Measurements from ENCODE around the gene MSMP.

The MSMP gene

DNA sequence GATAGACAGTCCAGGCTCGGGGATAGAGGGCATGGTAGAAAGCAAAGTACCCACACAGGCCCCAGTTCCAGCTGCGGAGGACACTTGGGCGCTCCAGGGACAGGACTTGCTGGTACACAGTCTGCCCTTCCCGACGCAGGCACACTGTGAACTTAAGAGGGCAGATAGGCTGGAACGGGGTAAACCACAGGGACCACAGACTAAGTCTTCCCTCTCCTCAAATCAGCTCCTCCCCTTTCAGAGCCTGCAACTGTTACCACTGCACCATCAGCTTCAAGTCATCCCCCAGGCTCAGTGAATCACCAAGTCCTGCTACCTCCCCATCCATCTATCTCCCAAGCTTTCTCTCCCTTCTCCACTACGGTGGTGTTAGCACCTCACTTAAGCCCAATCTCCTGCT lies 12.3 kb downstream of the MSMP start:
- DNase-seq, result peak in 1 of 5 experiments; percentile 60

DNA sequence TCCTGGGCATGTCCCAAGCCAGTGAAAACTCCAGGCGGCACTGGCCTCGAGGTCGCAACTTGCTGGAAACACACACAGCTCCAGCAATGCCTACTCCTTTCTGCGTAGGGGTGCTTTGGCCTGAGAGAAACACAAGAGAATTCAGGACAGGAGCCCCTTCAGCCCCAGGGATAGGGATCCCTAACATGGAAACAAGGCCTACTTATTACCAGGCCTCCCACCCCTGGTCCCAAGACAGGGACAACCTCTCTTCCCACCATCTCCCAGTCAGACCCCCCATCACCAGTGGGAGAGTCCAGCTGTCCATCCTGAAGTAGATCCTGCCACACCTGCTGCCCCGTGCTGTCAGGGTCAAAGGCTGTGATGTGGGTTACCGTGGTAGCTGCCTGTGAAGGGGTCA lies 13.8 kb downstream of the MSMP start:
- no peak for DNase-seq

DNA sequence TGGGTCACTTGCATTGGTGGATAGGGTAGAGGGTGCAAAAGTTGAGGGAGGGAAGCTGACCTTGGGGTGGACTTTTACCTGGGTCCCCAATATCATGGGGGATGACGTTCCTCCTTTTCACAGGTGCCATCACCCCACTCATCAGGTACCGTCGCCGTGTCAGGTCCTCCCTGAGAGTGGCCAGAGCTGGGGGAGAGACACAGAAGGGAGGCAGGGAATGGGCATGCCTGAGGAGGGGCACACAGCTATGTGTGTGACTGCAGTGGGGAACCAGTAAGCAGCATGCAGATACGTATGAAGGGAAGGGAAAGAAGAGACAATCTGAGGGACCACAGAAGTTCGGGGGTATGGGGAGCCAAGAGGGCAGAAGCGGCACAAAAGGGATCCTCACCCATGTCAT lies 15.2 kb downstream of the MSMP start:
- DNase-seq, result no peak

DNA sequence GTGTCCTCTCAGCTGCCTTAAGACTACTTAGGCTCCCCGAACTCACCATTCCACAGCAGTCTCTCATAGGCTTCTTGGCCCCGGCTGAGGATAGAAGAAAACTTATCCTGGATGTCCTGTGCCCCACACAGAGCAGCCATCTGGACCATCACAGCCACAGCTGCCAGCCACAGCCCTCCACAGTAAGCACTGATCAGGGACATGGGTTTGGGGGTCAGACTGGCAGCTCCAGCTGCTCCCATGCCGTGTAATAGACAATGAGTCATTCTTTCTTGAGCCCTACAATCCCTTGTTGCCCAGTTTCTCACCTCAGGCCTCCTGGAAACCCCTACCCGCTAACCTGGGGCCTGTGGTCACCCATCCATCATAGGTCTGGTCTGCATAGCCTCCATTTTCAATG lies 15.9 kb downstream of the MSMP start:
- no peak for DNase-seq

DNA sequence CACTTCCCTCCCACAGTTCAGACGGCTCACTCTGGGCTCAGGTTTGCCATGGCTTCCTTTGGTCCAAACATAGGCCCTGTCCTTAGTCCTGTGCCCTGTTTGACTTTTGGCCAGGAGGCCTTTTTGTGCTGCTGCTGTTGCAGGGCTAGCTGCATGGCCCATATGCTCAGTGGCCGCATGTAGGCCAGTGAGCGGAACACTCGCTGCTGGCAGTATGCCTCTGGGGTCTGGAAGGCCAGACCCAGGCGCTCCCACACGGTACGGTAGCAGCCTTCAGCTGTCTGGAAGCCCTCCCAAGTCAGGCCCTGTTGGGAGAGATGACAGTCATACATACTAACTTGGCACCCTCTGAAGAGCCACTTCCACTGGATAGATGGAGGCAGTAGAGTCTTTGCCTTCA lies 16.9 kb downstream of the MSMP start:
- no peak for DNase-seq

DNA sequence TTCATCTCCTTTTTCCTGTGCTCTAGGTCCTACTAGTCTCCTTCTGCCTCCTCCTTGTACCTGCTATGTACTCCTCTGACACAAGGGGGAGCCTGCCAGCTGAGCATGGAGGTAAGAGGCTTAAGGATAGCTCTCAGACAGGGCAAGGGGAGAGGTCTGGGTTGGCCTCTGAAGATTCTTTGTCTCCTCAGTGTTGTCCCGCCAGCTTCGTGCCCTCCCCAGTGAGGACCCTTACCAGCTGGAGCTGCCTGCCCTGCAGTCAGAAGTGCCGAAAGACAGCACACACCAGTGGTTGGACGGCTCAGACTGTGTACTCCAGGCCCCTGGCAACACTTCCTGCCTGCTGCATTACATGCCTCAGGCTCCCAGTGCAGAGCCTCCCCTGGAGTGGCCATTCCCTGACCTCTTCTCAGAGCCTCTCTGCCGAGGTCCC lies 17.9 kb downstream of the MSMP start:
- DNase-seq, result peak in 4 of 5 experiments; percentile 47 to 80 (median 52)

DNA sequence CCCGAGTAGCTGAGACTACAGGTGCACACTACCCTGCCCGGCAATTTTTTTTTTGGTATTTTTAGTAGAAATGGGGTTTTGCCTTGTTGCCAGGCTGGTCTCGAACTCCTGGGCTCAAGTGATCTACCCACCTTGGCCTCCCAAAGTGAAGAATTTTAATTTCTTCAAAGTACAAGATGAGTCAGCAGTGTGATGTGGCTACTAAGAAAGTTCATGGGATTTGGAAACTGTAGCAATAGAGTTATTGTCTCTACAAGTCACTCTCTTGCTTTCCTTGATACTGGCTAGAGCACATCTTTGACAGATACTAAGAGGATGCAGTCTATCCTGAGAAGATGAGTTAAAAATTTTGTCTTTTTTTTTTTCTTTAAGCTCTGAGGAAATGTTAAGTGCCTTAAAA lies 20.0 kb downstream of the MSMP start:
- no peak for DNase-seq

DNA sequence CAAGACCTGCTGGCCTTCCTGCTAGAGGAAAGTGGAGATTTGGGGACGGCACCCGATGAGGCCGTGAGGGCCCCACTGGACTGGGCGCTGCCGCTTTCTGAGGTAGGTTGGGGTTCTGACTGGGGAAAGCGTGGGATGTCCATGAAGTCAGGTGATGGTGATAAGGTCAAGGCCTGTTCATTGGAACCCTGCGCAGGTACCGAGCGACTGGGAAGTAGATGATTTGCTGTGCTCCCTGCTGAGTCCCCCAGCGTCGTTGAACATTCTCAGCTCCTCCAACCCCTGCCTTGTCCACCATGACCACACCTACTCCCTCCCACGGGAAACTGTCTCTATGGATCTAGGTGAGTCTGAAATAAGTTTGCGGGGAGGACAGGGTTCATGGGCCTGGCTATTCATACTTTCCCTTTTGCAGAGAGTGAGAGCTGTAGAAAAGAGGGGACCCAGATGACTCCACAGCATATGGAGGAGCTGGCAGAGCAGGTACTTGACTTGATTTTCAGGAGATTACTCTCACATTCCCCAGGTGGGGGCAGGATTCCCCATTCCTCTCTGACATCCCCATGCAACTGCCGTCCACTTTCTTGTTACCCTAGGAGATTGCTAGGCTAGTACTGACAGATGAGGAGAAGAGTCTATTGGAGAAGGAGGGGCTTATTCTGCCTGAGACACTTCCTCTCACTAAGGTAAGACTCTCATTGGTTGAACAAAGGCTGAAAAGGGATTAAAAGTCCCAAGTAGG lies 21.1 kb downstream of the MSMP start:
- DNase-seq, result peak in 1 of 5 experiments; percentile 50

DNA sequence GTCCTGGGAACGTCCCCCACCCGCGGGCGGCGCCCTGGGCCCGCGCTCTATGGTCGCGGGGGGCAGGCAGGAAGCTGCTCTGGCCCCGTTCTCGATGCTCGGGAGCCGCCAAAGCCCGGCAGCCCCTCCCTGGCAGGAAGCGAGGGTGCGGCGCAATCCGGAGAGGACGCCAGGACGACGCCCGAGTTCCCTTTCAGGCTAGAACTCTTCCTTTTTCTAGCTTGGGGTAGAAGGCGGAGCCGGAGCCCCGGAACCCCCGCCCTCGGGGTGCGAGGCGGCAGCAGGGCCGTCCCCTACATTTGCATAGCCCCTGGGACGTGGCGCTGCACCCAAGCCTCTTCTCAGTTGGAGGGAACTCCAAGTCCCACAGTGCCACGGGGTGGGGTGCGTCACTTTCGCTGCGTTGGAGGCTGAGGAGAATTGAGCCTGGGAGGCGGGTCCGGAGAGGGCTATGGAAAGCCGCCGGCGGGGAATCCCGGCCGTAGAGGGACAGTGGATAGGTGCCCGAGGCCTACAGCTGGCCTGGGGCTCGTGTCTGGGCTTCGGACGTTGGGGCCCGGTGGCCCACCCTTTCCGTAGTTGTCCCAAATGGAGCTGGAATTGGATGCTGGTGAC lies 21.8 kb downstream of the MSMP start, which contains the start of the genes CREB3 and TLN1:
Gene CREB3 (plus strand): TSS at position 482 of the 615 bp plus-strand sequence. CDS start 107 bp downstream, at position 589.
Gene TLN1 (minus strand): TSS at position 11 of the 615 bp plus-strand sequence. CDS start 6,501 bp downstream, outside the sequence.
- DNase-seq, result peak; percentile 86 to 98 (median 96)

DNA sequence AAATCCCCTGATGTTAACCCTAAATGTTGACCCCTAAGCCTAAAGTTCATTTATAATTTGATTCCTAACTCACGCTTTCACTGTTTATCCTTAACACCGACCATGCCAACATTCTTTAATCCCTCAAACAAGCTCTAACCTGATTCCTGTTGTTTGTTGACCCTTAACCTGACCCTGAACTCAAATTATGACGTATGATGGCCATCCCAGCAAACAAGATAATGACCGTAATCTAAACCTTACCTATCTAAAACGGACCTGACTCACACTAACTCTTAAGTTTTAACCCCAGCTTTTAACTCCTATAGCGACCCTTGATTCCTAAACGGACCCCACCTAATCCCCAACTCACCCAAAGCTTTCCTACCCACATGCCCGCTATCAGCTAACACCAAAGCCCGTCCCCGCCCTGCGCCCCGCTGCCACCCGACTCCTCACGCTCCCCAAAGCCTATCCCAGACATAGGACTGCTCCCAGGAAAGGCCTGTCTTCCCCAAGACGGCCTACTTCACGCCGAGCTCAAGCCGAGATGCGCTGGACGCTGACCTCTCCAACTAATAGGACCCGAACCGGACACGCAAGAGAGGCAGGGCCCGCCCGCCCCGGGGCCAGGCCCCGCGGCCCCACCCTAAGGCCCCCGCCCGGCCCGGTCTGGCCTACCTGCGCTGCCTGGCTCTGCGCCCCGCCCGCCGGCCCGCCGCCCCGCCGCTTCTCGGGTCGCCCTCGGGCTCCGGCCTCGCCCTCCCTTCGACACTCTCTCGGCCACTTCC lies 22.5 kb downstream of the MSMP start:
- no peak for DNase-seq

DNA sequence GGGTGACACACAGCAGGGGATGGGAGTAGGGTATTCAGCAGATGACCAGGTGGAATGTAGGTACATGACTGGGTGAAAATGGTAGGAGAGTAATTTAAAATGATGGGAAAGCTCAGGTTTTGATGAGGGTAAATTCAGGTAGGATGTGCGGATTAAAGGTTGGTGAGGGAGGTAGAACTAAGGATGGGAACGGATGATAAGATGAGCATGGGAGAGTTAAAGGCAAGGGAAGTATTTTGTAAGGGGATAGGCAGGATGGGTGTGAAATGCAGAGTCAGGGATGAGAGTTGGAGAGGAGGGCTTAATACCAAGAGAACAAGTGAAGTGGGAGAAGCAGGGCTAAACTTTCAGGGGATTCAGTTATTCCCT lies 23.6 kb downstream of the MSMP start:
- DNase-seq, result no peak

DNA sequence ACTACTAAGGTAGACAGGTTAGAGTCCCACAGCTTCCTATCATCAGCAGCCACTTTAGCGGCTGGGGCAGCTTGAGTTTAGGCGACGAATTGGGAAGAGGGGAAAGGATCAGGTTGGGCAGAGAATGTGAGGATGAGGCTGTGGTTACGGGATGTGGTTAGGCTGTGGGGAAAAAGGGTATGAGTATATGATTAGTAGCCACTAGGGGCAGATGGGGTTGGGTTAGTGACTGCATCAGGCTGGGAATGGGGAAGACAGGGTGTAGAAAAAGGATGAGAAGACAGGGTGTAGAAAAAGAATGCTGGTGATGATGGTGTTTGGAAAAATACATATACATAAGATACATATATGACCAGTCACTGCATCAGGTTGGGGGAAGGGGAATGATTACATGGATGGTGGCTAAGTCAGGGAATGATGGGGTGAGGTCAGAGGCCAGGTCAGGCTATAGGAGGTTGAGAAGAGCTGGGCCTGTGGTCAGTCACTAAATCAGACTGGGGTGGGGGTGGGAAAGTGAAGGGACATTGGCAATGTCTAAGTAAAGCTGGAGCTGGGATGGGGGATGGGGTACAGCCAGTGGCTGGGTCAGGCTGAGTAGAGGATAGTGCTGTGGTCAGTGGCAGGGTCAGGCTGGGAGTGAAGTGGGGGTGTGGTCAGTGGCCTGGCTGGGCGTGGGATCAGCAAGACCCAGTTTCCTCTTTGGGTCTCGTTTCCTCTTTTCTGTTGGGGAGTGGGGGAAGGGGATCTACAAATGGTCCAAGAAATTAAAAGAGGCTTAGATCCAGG lies 24.2 kb downstream of the MSMP start:
- DNase-seq, result peak in 3 of 5 experiments; percentile 17 to 58 (median 36)

DNA sequence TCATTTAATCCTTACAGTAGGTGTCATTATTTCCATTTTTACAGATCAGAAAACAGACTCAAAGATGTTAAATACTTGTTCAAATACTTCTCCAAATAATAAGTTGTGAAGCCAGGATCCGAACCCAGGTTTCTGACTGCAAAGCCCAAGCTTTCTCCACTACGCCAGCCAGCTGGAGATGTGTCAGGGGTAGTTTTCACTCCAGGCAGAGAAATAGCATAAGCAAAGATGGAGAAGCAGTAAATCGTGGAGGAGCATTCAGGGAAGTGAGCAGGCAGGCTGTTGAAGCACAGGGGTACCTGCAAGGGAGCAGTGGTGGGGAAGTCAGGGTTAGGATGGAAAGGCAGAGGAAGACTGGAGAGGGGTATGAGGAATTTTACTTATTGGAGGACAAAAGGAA lies 25.0 kb downstream of the MSMP start:
- no peak for DNase-seq

DNA sequence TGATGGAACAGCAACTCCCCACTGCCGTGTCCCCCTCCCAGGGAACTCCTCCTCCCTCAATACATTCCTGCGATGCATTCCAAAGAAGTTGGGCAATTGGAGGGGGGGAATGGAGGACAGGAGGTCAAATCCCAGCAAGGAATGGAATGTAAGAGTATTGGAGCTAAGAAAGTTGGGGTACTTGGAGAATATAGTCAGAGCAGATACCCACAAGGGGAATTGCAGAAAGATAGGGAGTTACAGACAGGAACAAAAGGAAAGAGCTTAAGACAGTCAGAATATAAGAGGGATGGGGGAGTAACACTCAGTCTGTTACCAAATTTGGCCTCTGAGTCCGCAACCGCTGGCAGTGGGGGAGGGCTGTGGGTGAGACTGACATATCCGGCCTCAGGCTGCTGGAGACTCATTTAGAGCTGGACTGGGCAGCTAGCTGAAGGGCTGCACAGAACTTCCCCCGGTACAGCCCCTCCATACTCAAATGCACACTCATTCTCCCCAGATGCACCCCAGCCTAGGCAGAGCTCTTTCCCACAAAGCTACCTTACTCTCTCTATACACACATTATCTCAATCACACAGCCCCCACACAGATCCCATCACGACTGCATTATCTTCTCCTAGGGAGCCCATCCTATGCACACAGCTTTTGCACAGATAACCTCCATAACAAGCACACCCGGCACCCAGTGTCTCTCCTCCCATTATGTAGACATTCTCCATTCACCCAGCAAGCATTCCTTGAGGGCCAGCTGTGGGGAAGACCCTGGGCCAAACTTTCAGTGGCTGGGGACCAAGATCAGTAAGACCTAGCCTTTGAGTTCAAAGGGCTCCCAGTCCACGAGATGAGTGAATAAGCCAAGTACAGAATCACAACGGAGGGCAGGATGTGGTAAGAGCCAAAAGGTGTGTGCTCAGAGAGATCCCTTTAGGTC lies 25.8 kb downstream of the MSMP start:
- DNase-seq, result peak in 2 of 5 experiments; percentile 40 to 75

DNA sequence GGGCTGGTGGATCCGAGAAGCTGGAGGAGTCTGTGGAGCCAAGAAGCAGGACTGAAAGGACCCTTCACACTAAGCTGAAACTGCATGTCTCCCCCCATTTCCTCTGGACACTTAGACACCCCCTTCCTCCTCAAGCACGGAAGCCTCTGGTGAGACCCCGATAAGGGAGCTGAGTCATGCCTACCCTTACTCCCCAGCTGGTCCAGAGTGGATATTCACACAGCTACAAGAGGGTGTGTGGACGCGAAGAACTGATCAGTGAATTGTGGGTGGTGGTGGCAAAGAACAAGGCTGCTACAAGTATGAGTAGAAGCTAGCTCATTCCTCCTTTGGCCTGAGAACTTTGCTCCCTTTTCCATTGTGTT lies 26.4 kb downstream of the MSMP start:
- DNase-seq, result peak in 1 of 5 experiments; percentile 24

DNA sequence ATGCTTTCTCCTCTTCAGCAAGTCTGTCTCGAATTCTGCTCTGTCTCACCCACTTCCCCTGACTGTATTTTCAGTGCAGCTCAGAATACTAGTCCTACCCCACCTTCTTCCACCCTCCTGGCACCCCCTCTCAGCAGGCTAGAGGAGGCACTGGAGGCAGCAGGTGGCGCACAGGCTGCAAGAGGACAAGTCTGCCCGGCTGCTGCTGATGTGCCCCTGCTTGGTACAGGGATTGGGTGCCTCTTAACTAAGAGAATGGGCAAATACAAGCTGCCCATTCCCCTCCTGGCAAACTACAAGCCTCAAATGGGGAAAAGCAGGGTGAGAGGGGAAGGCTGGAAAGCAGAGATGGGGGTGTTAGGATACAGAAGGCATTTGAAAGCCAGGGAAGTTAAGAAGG lies 27.1 kb downstream of the MSMP start:
- DNase-seq, result peak in 1 of 5 experiments; percentile 78

DNA sequence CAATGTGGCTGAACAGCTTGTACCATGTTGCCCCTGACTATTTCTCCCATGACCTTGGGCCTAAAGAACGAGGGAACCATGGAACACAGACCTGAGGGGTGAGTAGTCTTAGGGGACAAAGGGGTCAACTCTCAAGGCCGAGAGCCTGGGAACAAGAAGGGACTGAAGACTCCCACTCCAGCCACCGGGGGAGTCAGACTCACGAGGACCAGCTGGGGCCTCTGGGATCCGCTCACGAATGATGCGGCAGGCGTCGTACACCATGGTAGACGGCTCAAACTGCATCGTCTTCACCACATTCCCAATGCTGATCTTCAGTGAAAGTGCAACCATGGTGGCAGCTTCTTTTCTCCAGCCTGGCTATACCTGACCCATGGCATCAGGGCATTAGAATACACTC lies 28.7 kb downstream of the MSMP start:
- DNase-seq, result no peak

DNA sequence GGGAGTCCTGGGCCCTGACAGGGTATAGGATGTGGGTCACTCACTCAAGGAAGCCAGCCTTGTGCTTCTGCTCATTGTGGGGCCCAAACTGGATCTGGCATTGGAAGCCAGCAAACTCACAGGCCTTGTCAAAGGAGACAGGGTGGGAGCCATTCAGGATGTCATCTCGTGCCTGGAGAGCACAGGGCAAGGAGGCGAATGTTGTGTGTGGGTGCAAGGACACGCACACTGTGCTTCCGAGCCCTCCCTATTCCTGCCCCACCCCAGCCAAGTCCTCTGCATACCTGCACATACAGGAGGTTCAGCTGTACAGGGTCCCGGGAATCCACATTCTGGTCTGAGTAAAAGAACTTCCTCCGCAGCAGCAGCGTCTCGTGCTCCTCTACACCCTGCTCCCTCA lies 30.2 kb downstream of the MSMP start:
- no peak for DNase-seq

DNA sequence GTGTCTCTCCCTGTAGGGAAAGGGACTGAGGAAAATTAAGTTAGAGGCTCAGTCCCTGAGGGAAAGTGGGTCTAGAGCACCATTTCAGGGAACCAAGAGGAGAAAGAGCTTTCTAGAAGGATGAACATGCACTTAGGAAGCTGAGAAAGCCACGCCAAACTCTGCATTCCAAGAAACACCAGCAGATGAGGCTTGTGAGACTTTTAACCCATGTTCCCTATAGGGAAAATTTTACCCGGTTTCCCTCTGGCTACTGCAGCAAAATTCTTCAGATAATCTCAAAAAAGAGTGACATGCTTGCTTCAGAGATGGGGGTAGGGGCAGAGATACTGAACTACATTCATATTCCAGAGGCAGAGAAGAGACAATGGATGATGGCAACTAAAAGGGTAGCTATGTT lies 30.6 kb downstream of the MSMP start:
- no peak for DNase-seq

DNA sequence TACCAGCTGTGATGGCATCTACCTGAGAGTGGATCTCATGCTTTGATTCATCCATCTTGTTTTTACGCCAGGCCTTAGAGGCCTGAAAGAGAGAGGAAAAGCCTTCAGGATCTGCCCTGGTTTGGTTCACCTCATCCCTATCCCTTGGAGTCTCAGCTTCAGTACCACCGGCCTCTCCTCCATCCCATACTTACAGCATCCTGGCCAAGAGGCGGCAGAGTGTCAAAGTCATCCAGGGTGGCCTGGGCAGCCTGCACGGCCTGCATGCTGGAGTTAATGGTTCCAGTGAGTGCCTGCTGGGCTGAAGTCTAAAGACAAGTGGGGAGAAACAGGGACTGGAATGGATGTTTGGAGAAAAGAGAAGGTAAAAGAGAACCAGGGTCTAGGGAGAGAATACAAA lies 34.5 kb downstream of the MSMP start:
- no peak for DNase-seq

DNA sequence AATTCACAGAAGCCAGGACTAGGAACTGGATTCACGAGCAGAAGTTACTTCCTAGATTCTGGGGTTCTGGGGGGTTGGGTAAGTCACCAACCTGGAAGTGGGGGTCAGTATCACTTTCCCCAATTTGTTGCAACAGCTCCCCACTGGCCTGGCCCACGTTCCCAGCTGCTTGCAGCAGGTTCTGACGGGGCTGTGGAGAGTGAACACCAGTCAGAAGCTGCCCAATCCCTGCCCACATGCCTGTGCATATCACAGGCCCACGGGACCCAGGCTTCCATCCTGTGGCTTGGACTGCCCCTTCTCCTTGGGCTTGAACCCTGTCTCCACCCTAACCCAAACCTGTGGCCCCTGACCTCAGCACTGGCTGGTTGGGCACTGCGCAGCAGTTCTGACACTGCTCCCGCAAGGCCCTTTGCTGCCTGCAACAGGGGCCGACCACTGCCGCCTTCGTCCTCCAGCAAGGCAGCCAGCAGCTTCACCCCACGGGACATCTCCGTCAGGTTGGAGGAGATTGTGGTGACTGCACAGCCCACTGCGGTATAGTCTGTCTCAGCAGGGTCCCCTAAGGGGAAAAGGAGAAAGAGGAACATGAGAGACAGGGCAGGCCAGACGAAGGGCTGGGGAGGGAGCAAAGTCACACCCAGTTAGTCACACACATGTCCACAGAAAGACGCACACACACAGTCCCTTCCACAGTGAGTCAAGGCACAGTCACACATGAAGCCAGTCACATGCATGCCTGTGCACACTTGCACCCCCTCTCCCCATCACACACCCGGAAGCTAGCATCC lies 35.2 kb downstream of the MSMP start:
- DNase-seq, result no peak
